Osteoblast (primary cell): ENCODE measurements around the gene TLL2. TPM values are rescaled to one million over a fixed set of nuclear protein-coding genes. Genes with fewer than 3 reads are reported as not detected.

Experiments used
- DNase-seq: peaks from one replicate; pipeline ENCODE4 v3.0.0; 2011; ENCODE audit warnings: low spot score, mixed read lengths; ENCODE audit not compliant: insufficient read length; ENCODE audit errors: missing footprints
- H2AFZ ChIP-seq: 2 replicates; pipeline ENCODE4 v1.6.0; 2011; ENCODE audit warnings: mild to moderate bottlenecking, low read length
- H3K27ac ChIP-seq: 2 replicates; pipeline ENCODE4 v1.5.1; 2011; ENCODE audit warnings: mild to moderate bottlenecking, low read depth, low read length, moderate library complexity
- H3K27me3 ChIP-seq: 2 replicates; pipeline ENCODE4 v1.6.0; 2012; ENCODE audit warnings: mild to moderate bottlenecking, control low read depth, inconsistent platforms, low read length, moderate library complexity; ENCODE audit not compliant: insufficient read depth
- H3K36me3 ChIP-seq: 2 replicates; pipeline ENCODE4 v1.5.1; 2011; ENCODE audit warnings: mild to moderate bottlenecking, low read length, control low read depth, moderate library complexity; ENCODE audit not compliant: insufficient read depth
- H3K4me1 ChIP-seq: 2 replicates; pipeline ENCODE4 v1.5.1; 2011; ENCODE audit warnings: mild to moderate bottlenecking, low read length, control low read depth, moderate library complexity; ENCODE audit not compliant: insufficient read depth
- H3K4me2 ChIP-seq: 2 replicates; pipeline ENCODE4 v1.6.0; 2011; ENCODE audit warnings: mild to moderate bottlenecking, low read length; ENCODE audit not compliant: insufficient read depth
- H3K4me3 ChIP-seq: fragments of 200-600 bp; sonication (generic); 3 replicates; pipeline ENCODE4 v1.5.1; 2012; ENCODE audit warnings: mild to moderate bottlenecking, low read length, inconsistent platforms; ENCODE audit not compliant: insufficient read depth
- H3K79me2 ChIP-seq: 2 replicates; pipeline ENCODE4 v1.6.0; 2012; ENCODE audit warnings: mild to moderate bottlenecking, low read length, control low read depth, inconsistent platforms; ENCODE audit not compliant: insufficient read depth
- H3K9me3 ChIP-seq: 2 replicates; pipeline ENCODE4 v1.5.1; 2011; ENCODE audit warnings: low read depth, low read length, control low read depth
- H4K20me1 ChIP-seq: 2 replicates; pipeline ENCODE4 v1.6.0; 2012; ENCODE audit warnings: mild to moderate bottlenecking, low read length, control low read depth; ENCODE audit not compliant: insufficient read depth
- total RNA-seq: library from RNA; depleted of rRNA; stranded (reverse); fragments of >200 nt; gene quantifications from 2 replicates; pipeline ENCODE4 v1.2.3, GENCODE V29; 2012
- TF ChIP-seq, protein P1 (sequence below): IDR thresholded peaks from 2 replicates; pipeline ENCODE4 v1.5.1; 2011; ENCODE audit warnings: mild to moderate bottlenecking, low read depth, low read length, moderate library complexity; ENCODE audit errors: extremely low read depth

TLL2 gene
- total RNA-seq, 1 donor = 0.36 TPM

DNA sequence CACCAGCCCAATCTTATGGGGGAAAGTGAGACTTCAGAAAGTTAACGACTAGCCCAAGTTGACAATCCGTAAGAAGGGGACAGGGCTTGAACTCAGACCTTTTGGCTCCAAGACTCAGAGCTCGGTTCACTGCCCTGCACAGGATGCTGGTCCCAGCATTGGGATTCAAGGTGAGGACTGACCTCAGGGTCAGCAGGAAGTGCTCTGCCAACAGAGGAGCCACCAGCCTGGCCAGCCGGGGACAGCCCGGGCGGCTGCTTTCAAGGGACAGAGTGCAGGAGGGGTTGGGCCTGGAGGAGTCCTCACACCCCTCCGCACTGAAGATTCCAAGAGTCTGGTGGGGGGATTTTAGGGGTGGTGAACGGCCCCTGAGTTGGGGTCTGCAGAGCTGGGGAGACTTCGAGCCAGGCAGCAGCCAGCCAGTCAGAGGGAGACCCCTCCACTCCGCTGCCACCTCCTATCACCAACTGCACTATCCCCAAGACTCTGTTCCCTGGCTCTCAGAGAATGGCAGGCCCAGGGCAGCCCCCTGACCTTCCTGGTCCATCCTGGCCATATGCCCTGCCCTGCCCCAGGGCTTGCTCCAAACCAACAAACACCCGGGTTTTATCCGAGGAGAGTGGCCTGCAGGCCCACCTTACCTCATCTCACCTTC, 19.7 kb downstream of the TLL2 start:
- Histone ChIP-seq H3K4me2 (no peak overlapping the region), H2AFZ (no peak overlapping the region), H3K27me3 (no peaks in the 10 kb centered on the region), H3K79me2 (no peaks in the 10 kb centered on the region), H3K4me1 (no peaks in the 10 kb centered on the region), H3K36me3 (no peaks in the 10 kb centered on the region), H3K4me3 (no peak overlapping the region), H3K27ac (no peak overlapping the region), H3K9me3 (no peaks in the 10 kb centered on the region), H4K20me1 (no peaks in the 10 kb centered on the region)
- DNase-seq = no peak
- TF ChIP-seq, protein P1, sequence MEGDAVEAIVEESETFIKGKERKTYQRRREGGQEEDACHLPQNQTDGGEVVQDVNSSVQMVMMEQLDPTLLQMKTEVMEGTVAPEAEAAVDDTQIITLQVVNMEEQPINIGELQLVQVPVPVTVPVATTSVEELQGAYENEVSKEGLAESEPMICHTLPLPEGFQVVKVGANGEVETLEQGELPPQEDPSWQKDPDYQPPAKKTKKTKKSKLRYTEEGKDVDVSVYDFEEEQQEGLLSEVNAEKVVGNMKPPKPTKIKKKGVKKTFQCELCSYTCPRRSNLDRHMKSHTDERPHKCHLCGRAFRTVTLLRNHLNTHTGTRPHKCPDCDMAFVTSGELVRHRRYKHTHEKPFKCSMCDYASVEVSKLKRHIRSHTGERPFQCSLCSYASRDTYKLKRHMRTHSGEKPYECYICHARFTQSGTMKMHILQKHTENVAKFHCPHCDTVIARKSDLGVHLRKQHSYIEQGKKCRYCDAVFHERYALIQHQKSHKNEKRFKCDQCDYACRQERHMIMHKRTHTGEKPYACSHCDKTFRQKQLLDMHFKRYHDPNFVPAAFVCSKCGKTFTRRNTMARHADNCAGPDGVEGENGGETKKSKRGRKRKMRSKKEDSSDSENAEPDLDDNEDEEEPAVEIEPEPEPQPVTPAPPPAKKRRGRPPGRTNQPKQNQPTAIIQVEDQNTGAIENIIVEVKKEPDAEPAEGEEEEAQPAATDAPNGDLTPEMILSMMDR = no peak

DNA sequence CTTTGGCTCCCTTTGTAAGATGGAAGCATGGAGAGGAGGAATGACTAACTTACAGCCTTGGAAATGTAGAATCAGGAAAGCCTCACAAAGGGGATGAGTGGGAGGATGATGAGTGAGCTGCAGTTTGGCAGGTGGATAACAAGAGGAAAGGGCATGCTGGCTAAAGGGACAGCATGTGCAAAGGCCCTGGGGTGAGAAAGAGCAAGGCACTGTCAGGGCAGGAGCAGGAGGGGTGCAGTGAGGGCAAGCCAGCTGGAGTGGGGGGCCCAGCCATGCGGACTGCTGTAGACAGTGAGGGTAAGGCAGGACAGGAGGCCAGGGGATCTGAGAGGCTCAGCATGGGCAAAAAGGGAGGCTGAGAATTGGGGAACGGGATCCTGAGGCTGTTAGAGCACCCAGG, 20.5 kb downstream of the TLL2 start:
- H2AFZ ChIP-seq = no peak overlapping the region
- no peaks in the 10 kb centered on the region for H3K27me3 ChIP-seq
- H3K4me1 ChIP-seq = no peaks in the 10 kb centered on the region
- no peak overlapping the region for H3K4me2 ChIP-seq
- TF ChIP-seq, protein P1 = no peak
- no peaks in the 10 kb centered on the region for H4K20me1 ChIP-seq
- H3K79me2 ChIP-seq = no peaks in the 10 kb centered on the region
- DNase-seq = no peak
- H3K36me3 ChIP-seq = no peaks in the 10 kb centered on the region
- H3K4me3 ChIP-seq = no peak overlapping the region
- no peak overlapping the region for H3K27ac ChIP-seq
- no peaks in the 10 kb centered on the region for H3K9me3 ChIP-seq

DNA sequence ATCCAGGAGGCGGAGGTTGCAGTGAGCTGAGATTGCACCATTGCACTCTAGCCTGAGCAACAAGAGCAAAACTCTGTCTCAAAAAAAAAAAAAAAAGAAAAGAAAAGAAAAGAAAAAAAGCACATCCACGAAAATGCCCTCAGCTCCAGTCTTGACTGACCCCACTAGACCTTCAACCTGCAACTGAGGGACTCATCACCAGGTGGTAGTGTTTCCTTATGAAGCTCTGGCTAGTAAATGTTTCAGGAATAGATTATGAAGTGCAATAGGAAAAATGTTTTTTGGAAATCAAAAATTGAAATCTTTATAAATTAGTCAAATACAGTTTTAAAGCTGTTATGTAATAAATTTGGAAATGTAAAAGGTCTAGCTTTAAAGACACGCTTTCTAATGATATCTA, 22.4 kb downstream of the TLL2 start:
- no peaks in the 10 kb centered on the region for H3K79me2 ChIP-seq
- peaks cover 3% of the 10 kb centered on the region for H3K27me3 ChIP-seq
- no peak overlapping the region for H3K27ac ChIP-seq
- no peak overlapping the region for H3K4me2 ChIP-seq
- TF ChIP-seq, protein P1 = peak; percentile 12
- no peak for DNase-seq
- no peaks in the 10 kb centered on the region for H4K20me1 ChIP-seq
- H3K9me3 ChIP-seq = no peaks in the 10 kb centered on the region
- H2AFZ ChIP-seq = no peak overlapping the region
- no peaks in the 10 kb centered on the region for H3K36me3 ChIP-seq
- H3K4me3 ChIP-seq = no peak overlapping the region
- no peaks in the 10 kb centered on the region for H3K4me1 ChIP-seq

DNA sequence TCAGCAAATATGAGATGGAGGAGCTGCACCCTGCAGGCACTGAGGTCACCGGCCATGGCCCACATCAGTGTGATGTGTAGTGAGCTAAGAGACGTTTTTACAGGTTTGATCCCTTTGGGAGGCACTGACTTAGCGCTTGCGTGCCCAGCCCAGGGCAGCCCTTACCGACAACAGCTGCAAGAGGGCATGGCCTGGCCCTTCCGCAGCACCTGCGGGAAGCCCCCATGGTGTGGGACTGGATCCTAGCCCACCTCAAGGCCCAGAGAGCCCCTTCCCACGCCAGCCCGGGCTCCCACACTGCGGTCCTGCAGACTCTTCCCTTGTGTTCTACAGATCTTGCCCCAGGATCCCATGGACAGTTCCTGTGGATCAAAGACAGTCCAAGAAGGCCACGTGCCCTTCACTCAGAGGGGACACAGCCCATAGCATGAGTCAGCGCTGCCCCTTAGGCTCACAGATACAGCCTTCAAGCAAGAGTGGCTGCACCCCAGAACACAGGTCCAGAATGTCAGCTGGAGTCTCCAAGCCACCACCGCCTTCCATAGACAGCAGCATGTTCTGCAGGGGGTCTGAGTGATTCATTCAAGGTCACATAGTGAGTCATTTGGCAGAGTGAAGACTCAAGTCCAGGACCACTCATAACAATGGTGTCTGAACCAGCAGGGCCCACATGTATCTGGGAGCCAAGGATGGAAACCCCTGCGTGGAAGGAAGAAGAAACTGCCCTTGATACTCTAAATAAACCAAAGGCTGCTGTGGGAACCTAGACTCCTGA, 25.4 kb downstream of the TLL2 start:
- Histone ChIP-seq H3K27me3 (peaks cover 3% of the 10 kb centered on the region), H3K4me2 (no peak overlapping the region), H3K4me1 (no peaks in the 10 kb centered on the region), H3K27ac (no peak overlapping the region), H3K9me3 (no peaks in the 10 kb centered on the region), H2AFZ (no peak overlapping the region), H3K79me2 (no peaks in the 10 kb centered on the region), H3K36me3 (no peaks in the 10 kb centered on the region), H3K4me3 (no peak overlapping the region), H4K20me1 (no peaks in the 10 kb centered on the region)
- DNase-seq = no peak
- TF ChIP-seq, protein P1 = no peak
